HepG2 (cell line): ENCODE data around the gene MAP4K3. TPM values are rescaled to one million over a fixed set of nuclear protein-coding genes. Genes with fewer than 3 reads are reported as not detected.

Experiments used
- FOXO4 ChIP-seq: sonication (generic); formaldehyde crosslinking; conservative IDR thresholded peaks from 2 replicates; pipeline ENCODE4 v1.8.1; 2023; ENCODE audit warnings: missing genetic modification reagents
- GATAD2A ChIP-seq: IDR thresholded peaks from 2 replicates; pipeline ENCODE4 v1.6.1; 2016
- MAFF ChIP-seq: IDR thresholded peaks from 2 replicates; pipeline ENCODE4 v1.6.1; 2011; ENCODE audit warnings: low read depth, low read length, improper control_type of control experiment
- MIER3 ChIP-seq: IDR thresholded peaks from 2 replicates; pipeline ENCODE4 v1.6.1; 2016; ENCODE audit warnings: missing compliant biosample characterization, borderline replicate concordance
- NFE2L2 ChIP-seq: fragments of 150-350 bp; IDR thresholded peaks from 2 replicates; pipeline ENCODE4 v1.6.1; 2014; ENCODE audit warnings: low read length
- PHF5A ChIP-seq: IDR thresholded peaks from one replicate; pipeline ENCODE4 v1.6.1; 2018; ENCODE audit warnings: low read depth, missing genetic modification reagents; ENCODE audit not compliant: unreplicated experiment
- RFX3 ChIP-seq: IDR thresholded peaks from 2 replicates; pipeline ENCODE4 v1.6.1; 2016; ENCODE audit warnings: missing biosample characterization, missing genetic modification reagents
- STAT5B ChIP-seq: sonication (generic); formaldehyde crosslinking; IDR thresholded peaks from 2 replicates; pipeline ENCODE4 v1.4.0; 2020; ENCODE audit warnings: missing genetic modification reagents
- TSC22D2 ChIP-seq: sonication (generic); formaldehyde crosslinking; IDR thresholded peaks from 2 replicates; pipeline ENCODE4 v1.5.1; 2020; ENCODE audit warnings: missing genetic modification reagents, mild to moderate bottlenecking, borderline replicate concordance
- YEATS4 ChIP-seq: sonication (generic); formaldehyde crosslinking; IDR thresholded peaks from 2 replicates; pipeline ENCODE4 v1.4.0; 2020; ENCODE audit warnings: missing genetic modification reagents, borderline replicate concordance
- ZNF280D ChIP-seq: sonication (generic); formaldehyde crosslinking; IDR thresholded peaks from 2 replicates; pipeline ENCODE4 v1.5.1; 2020; ENCODE audit warnings: mild to moderate bottlenecking, missing genetic modification reagents
- ZNF501 ChIP-seq: sonication (generic); formaldehyde crosslinking; IDR thresholded peaks from 2 replicates; pipeline ENCODE4 v1.5.1; 2020; ENCODE audit warnings: mild to moderate bottlenecking, moderate library complexity, missing genetic modification reagents
- ZNF83 ChIP-seq: sonication (generic); formaldehyde crosslinking; IDR thresholded peaks from 2 replicates; pipeline ENCODE4 v1.4.0; 2020; ENCODE audit warnings: missing genetic modification reagents, mild to moderate bottlenecking, borderline replicate concordance
- ZNF878 ChIP-seq: sonication (generic); formaldehyde crosslinking; IDR thresholded peaks from 2 replicates; pipeline ENCODE4 v1.8.1; 2023; ENCODE audit warnings: mild to moderate bottlenecking, missing genetic modification reagents, moderate library complexity
- polyA plus RNA-seq, 8 experiments: library from polyadenylated mRNA; depleted of rRNA in 3 of 8; stranded (reverse) in 7 of 8; unstranded in 1 of 8; fragments of >200 nt; fragmentation: Illumina TruSeq in 4 of 8; extraction: Trizol in 4 of 8; gene quantifications; 2 replicates each; pipeline versions ENCODE4 v1.2.1 to v1.2.3, GENCODE V29; 2011 to 2016; ENCODE audit warnings: low read depth in 4 of 8, missing spikeins in 1 of 8, mixed read lengths in 1 of 8; ENCODE audit not compliant: insufficient read depth in 1 of 8
- total RNA-seq, 5 experiments: library from RNA; depleted of rRNA; stranded (reverse); fragments of >200 nt; fragmentation: Illumina TruSeq; extraction: Trizol; gene quantifications; 2 replicates each; pipeline ENCODE4 v1.2.3, GENCODE V29; 2016; ENCODE audit warnings: low read depth in 1 of 5
- TF ChIP-seq, protein P1 (sequence below): sonication (generic); formaldehyde crosslinking; conservative IDR thresholded peaks from 2 replicates; pipeline ENCODE4 v1.5.0; 2020; ENCODE audit warnings: missing genetic modification reagents
- TF ChIP-seq, protein P2 (sequence below): sonication (generic); formaldehyde crosslinking; IDR thresholded peaks from 2 replicates; pipeline ENCODE4 v1.4.0; 2020; ENCODE audit warnings: missing genetic modification reagents
- TF ChIP-seq, protein P3 (sequence below): sonication (generic); formaldehyde crosslinking; IDR thresholded peaks from 2 replicates; pipeline ENCODE4 v1.8.1; 2022; ENCODE audit warnings: mild to moderate bottlenecking, missing genetic modification reagents
- TF ChIP-seq, protein P4 (sequence below): sonication (generic); formaldehyde crosslinking; IDR thresholded peaks from 2 replicates; pipeline ENCODE4 v1.4.0; 2020; ENCODE audit warnings: missing genetic modification reagents

Gene MAP4K3
- total and polyA plus RNA-seq, 2 of the 13 experiments (the other 11 are each of a cell fraction or from before 2014, with no cell fraction given) = 45.9 to 53.2 TPM

GRCh38 chr2:39228413-39229209 lies 208.5 kb downstream of the MAP4K3 start (continued):
- TF ChIP-seq, protein P1, sequence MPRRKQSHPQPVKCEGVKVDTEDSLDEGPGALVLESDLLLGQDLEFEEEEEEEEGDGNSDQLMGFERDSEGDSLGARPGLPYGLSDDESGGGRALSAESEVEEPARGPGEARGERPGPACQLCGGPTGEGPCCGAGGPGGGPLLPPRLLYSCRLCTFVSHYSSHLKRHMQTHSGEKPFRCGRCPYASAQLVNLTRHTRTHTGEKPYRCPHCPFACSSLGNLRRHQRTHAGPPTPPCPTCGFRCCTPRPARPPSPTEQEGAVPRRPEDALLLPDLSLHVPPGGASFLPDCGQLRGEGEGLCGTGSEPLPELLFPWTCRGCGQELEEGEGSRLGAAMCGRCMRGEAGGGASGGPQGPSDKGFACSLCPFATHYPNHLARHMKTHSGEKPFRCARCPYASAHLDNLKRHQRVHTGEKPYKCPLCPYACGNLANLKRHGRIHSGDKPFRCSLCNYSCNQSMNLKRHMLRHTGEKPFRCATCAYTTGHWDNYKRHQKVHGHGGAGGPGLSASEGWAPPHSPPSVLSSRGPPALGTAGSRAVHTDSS = no peak
- TF ChIP-seq, protein P2, sequence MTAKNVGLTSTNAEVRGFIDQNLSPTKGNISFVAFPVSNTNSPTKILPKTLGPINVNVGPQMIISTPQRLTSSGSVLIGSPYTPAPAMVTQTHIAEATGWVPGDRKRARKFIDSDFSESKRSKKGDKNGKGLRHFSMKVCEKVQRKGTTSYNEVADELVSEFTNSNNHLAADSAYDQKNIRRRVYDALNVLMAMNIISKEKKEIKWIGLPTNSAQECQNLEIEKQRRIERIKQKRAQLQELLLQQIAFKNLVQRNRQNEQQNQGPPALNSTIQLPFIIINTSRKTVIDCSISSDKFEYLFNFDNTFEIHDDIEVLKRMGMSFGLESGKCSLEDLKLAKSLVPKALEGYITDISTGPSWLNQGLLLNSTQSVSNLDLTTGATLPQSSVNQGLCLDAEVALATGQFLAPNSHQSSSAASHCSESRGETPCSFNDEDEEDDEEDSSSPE = no peak
- TF ChIP-seq MAFF = no peak
- TF ChIP-seq GATAD2A = peak; percentile 2; the same call in 1 of the 2 replicates
- TF ChIP-seq ZNF83 (CRISPR knock-in tag) = no peak
- TF ChIP-seq TSC22D2 (CRISPR knock-in tag) = no peak
- no peak for TF ChIP-seq NFE2L2
- TF ChIP-seq, protein P3, sequence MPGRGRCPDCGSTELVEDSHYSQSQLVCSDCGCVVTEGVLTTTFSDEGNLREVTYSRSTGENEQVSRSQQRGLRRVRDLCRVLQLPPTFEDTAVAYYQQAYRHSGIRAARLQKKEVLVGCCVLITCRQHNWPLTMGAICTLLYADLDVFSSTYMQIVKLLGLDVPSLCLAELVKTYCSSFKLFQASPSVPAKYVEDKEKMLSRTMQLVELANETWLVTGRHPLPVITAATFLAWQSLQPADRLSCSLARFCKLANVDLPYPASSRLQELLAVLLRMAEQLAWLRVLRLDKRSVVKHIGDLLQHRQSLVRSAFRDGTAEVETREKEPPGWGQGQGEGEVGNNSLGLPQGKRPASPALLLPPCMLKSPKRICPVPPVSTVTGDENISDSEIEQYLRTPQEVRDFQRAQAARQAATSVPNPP (CRISPR knock-in tag) = 0 out of 2 replicates have a peak, but pooled peaks have one; percentile 15
- peak; percentile 6; the same call in 1 of the 2 replicates for TF ChIP-seq MIER3
- no peak for TF ChIP-seq STAT5B (CRISPR knock-in tag)
- TF ChIP-seq, protein P4, sequence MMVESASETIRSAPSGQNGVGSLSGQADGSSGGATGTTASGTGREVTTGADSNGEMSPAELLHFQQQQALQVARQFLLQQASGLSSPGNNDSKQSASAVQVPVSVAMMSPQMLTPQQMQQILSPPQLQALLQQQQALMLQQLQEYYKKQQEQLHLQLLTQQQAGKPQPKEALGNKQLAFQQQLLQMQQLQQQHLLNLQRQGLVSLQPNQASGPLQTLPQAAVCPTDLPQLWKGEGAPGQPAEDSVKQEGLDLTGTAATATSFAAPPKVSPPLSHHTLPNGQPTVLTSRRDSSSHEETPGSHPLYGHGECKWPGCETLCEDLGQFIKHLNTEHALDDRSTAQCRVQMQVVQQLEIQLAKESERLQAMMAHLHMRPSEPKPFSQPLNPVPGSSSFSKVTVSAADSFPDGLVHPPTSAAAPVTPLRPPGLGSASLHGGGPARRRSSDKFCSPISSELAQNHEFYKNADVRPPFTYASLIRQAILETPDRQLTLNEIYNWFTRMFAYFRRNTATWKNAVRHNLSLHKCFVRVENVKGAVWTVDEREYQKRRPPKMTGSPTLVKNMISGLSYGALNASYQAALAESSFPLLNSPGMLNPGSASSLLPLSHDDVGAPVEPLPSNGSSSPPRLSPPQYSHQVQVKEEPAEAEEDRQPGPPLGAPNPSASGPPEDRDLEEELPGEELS (CRISPR knock-in tag) = 0 out of 2 replicates have a peak, but pooled peaks have one; percentile 26
- peak; percentile 39 for TF ChIP-seq YEATS4 (CRISPR knock-in tag)
- TF ChIP-seq FOXO4 (CRISPR knock-in tag) = 0 out of 2 replicates have a peak, but pooled peaks have one; percentile 63
- no peak for TF ChIP-seq PHF5A (CRISPR knock-in tag)
- no peak for TF ChIP-seq ZNF878 (CRISPR knock-in tag)
- TF ChIP-seq RFX3 = no peak
- TF ChIP-seq ZNF280D (CRISPR knock-in tag) = peak; percentile 77; the same call in 1 of the 2 replicates
- peak; percentile 72 for TF ChIP-seq ZNF501
